ENCODE measurements around the gene KIAA1958.

KIAA1958 gene

GRCh38 chr9:112615584-112616266, 129.1 kb downstream of the KIAA1958 start:
- TF ChIP-seq CTCF (IDR thresholded peaks at IDR 0.05; ENCODE audit: control insufficient read depth, insufficient read depth, low read depth, low read length, missing control alignments) = no peak

GRCh38 chr9:112617371-112617770, 130.7 kb downstream of the KIAA1958 start:
- H3K4me3 ChIP-seq (ENCODE audit: control insufficient read depth, low read depth, low read length) = no peak overlapping the region
- no peak for DNase-seq (ENCODE audit: low read depth)
- no peak for TF ChIP-seq CTCF (IDR thresholded peaks at IDR 0.05; ENCODE audit: control insufficient read depth, insufficient read depth, low read depth, low read length, missing control alignments)

More at GRCh38 chr9:112615584-112616266, 129.1 kb downstream of the KIAA1958 start:
- no peak overlapping the region for H3K4me3 ChIP-seq (ENCODE audit: control insufficient read depth, low read depth, low read length)
- no peak for DNase-seq (ENCODE audit: low read depth)

- TF ChIP-seq CTCF (IDR thresholded peaks at IDR 0.05; ENCODE audit: control insufficient read depth, insufficient read depth, low read depth, low read length, missing control alignments) = no peak
- no peak for DNase-seq (ENCODE audit: low read depth)
- no peak overlapping the region for H3K4me3 ChIP-seq (ENCODE audit: control insufficient read depth, low read depth, low read length)
Observed at GRCh38 chr9:112618385-112619009, 131.9 kb downstream of the KIAA1958 start.

GRCh38 chr9:112620388-112620787, 133.8 kb downstream of the KIAA1958 start:
- no peak for DNase-seq (ENCODE audit: low read depth)
- no peak overlapping the region for H3K4me3 ChIP-seq (ENCODE audit: control insufficient read depth, low read depth, low read length)
- no peak for TF ChIP-seq CTCF (IDR thresholded peaks at IDR 0.05; ENCODE audit: control insufficient read depth, insufficient read depth, low read depth, low read length, missing control alignments)

GRCh38 chr9:112621018-112621655, 134.5 kb downstream of the KIAA1958 start:
- H3K4me3 ChIP-seq (ENCODE audit: control insufficient read depth, low read depth, low read length) = no peak overlapping the region
- no peak for DNase-seq (ENCODE audit: low read depth)
- TF ChIP-seq CTCF (IDR thresholded peaks at IDR 0.05; ENCODE audit: control insufficient read depth, insufficient read depth, low read depth, low read length, missing control alignments) = no peak

- no peak overlapping the region for H3K4me3 ChIP-seq (ENCODE audit: control insufficient read depth, low read depth, low read length)
- DNase-seq (ENCODE audit: low read depth) = no peak
- TF ChIP-seq CTCF (IDR thresholded peaks at IDR 0.05; ENCODE audit: control insufficient read depth, insufficient read depth, low read depth, low read length, missing control alignments) = no peak
Observed at GRCh38 chr9:112623198-112623597, 136.6 kb downstream of the KIAA1958 start.
